GM12892 (cell line): Measurements from ENCODE around the gene MRPL39.

Experiments
- POLR2AphosphoS5 ChIP-seq: IDR thresholded peaks from 2 replicates; pipeline ENCODE4 v1.6.1; 2011; ENCODE audit warnings: low read depth, low read length, control low read depth
- TAF1 ChIP-seq: IDR thresholded peaks from 2 replicates; pipeline ENCODE4 v1.6.1; 2011; ENCODE audit warnings: low read depth, mild to moderate bottlenecking, control low read depth, low read length, borderline replicate concordance

GRCh38 chr21:25643486-25643885 is 36.2 kb upstream of the MRPL39 start:
- TF ChIP-seq POLR2AphosphoS5 = no peak
- TF ChIP-seq TAF1 = no peak
